Adrenal gland (tissue), 12 donors: Measurements from ENCODE around the gene OLR1. TPM values are rescaled to one million over a fixed set of nuclear protein-coding genes. Genes with fewer than 3 reads are reported as not detected.

Experiments
- DNase-seq, 7 donors: peaks; one replicate each; pipeline ENCODE4 v3.0.0-alpha.2; 2019 to 2020
- H3K27ac ChIP-seq, 5 donors: fragments of 200-600 bp; sonication (generic) in 4 of 5; 1 replicate in 3 of 5; 2 replicates in 2 of 5; pipeline versions ENCODE4 v1.5.1 to v1.8.0; 2016 to 2020; ENCODE audit warnings: mild to moderate bottlenecking in 1 of 5
- H3K27me3 ChIP-seq: fragments of 200-600 bp; 2 replicates; pipeline ENCODE4 v1.8.0; 2021
- H3K36me3 ChIP-seq, 2 donors: fragments of 200-600 bp; replicated peaks in 1 of 2; 1 replicate in 1 of 2; 2 replicates in 1 of 2; pipeline versions ENCODE4 v1.5.1 to v1.8.0; 2018 to 2022
- H3K4me1 ChIP-seq, 2 donors: fragments of 200-600 bp; replicated peaks in 1 of 2; 1 replicate in 1 of 2; 2 replicates in 1 of 2; pipeline versions ENCODE4 v1.5.1 to v1.8.0; 2018 to 2021
- H3K4me3 ChIP-seq, 4 donors: fragments of 200-600 bp; sonication (generic) in 3 of 4; one replicate each; pipeline ENCODE4 v1.5.1; 2016 to 2018
- H3K9me3 ChIP-seq, 3 donors: fragments of 200-600 bp; sonication (generic) in 1 of 3; replicated peaks in 1 of 3; 1 replicate in 2 of 3; 2 replicates in 1 of 3; pipeline versions ENCODE4 v1.5.1 to v1.8.0; 2016 to 2021
- POLR2A ChIP-seq, 2 donors: fragments of 450-650 bp; IDR thresholded peaks; one replicate each; pipeline ENCODE4 v1.6.1; 2017; ENCODE audit warnings: antibody characterized with exemption in 2 of 2, mild to moderate bottlenecking in 2 of 2, moderate library complexity in 1 of 2
- WGBS, 4 donors: extraction: QIAGEN DNeasy Blood & Tissue Kit in 2 of 4; methylation state at CpG; one replicate each; pipeline versions ENCODE4 v1.1.5 to v1.1.7; 2013 to 2017; 5-methylcytosine and 5-hydroxymethylcytosine counted together
- intact Hi-C, 2 donors: fragments of 100-400 bp; cut with DNase I; formaldehyde crosslinking; loops; one replicate each; pipeline versions ENCODE4 v1.14.1 to v1.15.0; 2022 to 2023
- polyA plus RNA-seq, 3 donors: library from polyadenylated mRNA; stranded (reverse); fragments of 200-250 nt in 2 of 3; fragments of 350-450 nt in 1 of 3; fragmentation: Illumina TruSeq in 1 of 3; extraction: RNeasy Lipid Tissue Mini Kit (QIAGEN cat#74804) in 1 of 3; gene quantifications; one replicate each; pipeline ENCODE4 v1.2.3, GENCODE V29; 2013 to 2014
- total RNA-seq, 9 donors: library from RNA; depleted of rRNA in 4 of 9; stranded (reverse); fragments of >200 nt in 4 of 9; fragments of 120-200 nt in 1 of 9; fragmentation: NEBNext Ultra II Directional in 1 of 9; extraction: Animal tissue kit (Norgen Biotek cat#: 25700) in 1 of 9; gene quantifications; one replicate each; pipeline versions ENCODE4 v1.1.0 to v1.2.4, GENCODE V29; 2013 to 2023
- TF ChIP-seq, protein P1 (sequence below), 6 experiments: fragments of 450-650 bp in 4 of 6; fragments of 200-600 bp in 2 of 6; sonication (generic) in 1 of 6; IDR thresholded peaks; 1 replicate in 5 of 6; 2 replicates in 1 of 6; pipeline versions ENCODE4 v1.5.1 to v1.8.0; 2016 to 2021; ENCODE audit warnings: antibody characterized with exemption in 6 of 6, mild to moderate bottlenecking in 2 of 6, moderate library complexity in 1 of 6
- donor health status: healthy with polysubstance abuse.
- donor health status: Bipolar disorder and iron deficiency.
- donor health status: DM: yes; HTN: yes; CAD: no.
- donor health status: DM: no; HTN: no; CAD: no.
- donor health status: DM: no; HTN: no; CAD: no.
- donor health status: DM: yes; HTN: yes; CAD: no.

OLR1 gene
- total and polyA plus RNA-seq, 12 donors = 0.28 to 2.2 (median 0.68) TPM; not detected in 1

GRCh38 chr12:10215436-10215835, 43.5 kb upstream of the OLR1 start:
- H3K9me3 ChIP-seq = no peaks in the 10 kb centered on the region
- DNase-seq = no peak
- peaks cover 16 to 23% of the 10 kb centered on the region in 2 donors for H3K4me1 ChIP-seq
- peak overlapping the region in 1 of 5 donors; percentile 98 for H3K27ac ChIP-seq
- intact Hi-C loops = no loop called here
- H3K4me3 ChIP-seq = peak overlapping the region in 1 of 4 donors; percentile 92
- H3K27me3 ChIP-seq = no peaks in the 10 kb centered on the region
- TF ChIP-seq POLR2A (IDR thresholded peaks at IDR 0.05) = no peak
- TF ChIP-seq, protein P1, sequence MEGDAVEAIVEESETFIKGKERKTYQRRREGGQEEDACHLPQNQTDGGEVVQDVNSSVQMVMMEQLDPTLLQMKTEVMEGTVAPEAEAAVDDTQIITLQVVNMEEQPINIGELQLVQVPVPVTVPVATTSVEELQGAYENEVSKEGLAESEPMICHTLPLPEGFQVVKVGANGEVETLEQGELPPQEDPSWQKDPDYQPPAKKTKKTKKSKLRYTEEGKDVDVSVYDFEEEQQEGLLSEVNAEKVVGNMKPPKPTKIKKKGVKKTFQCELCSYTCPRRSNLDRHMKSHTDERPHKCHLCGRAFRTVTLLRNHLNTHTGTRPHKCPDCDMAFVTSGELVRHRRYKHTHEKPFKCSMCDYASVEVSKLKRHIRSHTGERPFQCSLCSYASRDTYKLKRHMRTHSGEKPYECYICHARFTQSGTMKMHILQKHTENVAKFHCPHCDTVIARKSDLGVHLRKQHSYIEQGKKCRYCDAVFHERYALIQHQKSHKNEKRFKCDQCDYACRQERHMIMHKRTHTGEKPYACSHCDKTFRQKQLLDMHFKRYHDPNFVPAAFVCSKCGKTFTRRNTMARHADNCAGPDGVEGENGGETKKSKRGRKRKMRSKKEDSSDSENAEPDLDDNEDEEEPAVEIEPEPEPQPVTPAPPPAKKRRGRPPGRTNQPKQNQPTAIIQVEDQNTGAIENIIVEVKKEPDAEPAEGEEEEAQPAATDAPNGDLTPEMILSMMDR (IDR thresholded peaks at IDR 0.05) = no peak
- peaks cover 0 to 27% of the 10 kb centered on the region in 2 donors for H3K36me3 ChIP-seq
- WGBS, 4 donors = 53 to 63% (median 58%) methylated on average over 2 of the region's 2 CpGs

DNA sequence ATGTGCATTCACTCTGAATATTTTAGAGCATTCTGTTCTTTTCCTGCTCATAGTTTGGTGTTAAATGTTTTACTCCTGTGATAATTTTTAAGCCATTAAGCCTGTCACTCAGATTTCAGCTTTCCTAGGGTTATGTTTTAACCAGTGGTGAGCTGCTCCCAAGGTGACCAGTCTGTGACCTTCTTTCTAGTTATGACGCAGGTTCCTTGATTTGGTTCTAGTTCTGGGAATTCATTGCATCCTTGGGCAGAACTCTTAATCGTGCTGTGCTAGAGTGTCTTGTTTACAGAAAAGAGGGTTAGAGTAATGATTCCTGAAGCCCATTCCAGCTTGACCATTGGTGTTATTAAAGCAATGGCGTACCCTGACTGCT, 42.9 kb upstream of the OLR1 start:
- intact Hi-C loops = no loop called here
- peak overlapping the region in 1 of 4 donors; percentile 92 for H3K4me3 ChIP-seq
- peak in 1 of 7 donors; percentile 18 for DNase-seq
- TF ChIP-seq, protein P1 (IDR thresholded peaks at IDR 0.05) = no peak
- no peak for TF ChIP-seq POLR2A (IDR thresholded peaks at IDR 0.05)
- peak overlapping the region in 4 of 5 donors; percentile 6 to 100 (median 98) for H3K27ac ChIP-seq
- peaks cover 16 to 23% of the 10 kb centered on the region in 2 donors for H3K4me1 ChIP-seq
- H3K36me3 ChIP-seq = peaks cover 0 to 21% of the 10 kb centered on the region in 2 donors
- WGBS, 4 donors = 56 to 74% (median 59%) methylated on average over 3 of the region's 3 CpGs
- no peaks in the 10 kb centered on the region for H3K27me3 ChIP-seq
- H3K9me3 ChIP-seq = no peaks in the 10 kb centered on the region

DNA sequence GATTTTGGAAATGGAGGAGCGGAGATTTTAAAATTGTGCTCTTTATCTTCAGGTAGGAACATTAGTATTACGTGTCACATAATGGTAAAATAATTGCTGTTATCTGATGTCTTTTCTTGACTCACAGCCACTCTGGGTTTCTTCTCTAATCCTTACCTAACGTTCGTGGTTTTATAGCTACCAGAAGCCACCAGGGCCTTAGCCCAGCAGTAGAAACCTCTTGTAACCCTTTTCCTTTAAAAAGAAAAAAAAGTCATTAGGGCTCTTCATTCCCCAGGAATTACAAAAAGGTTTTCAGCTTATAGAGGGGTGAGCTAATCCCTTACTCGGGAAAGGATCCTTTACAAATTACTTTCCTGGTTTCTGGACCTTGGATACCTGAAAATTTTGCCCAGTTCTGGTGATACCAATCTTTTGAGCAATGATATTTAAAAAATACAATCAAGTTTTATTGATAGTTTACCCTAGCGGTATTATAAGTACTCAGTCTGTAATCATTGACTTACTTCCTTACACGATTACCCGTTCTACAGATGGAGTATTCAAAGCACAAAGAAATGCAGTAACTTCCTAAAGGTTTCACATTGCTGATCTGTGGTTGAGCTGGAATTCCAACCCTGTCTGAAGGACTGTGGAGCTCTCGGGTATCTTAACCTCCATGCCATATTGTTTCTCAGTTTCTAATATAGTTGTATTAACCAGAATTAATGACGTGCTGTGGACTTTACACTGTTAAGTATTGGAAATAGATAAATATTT, 42.4 kb upstream of the OLR1 start:
- DNase-seq = no peak
- Histone ChIP-seq H3K27me3 (no peaks in the 10 kb centered on the region), H3K4me3 (peak overlapping the region in 2 of 4 donors; percentile 86 to 92), H3K4me1 (peaks cover 16 to 23% of the 10 kb centered on the region in 2 donors), H3K27ac (peak overlapping the region; percentile 98 to 100 (median 99)), H3K36me3 (peaks cover 0 to 16% of the 10 kb centered on the region in 2 donors), H3K9me3 (no peaks in the 10 kb centered on the region)
- 31 to 41% (median 36%) methylated on average over 10 of the region's 10 CpGs for WGBS, 4 donors
- TF ChIP-seq, protein P1 (IDR thresholded peaks at IDR 0.05) = no peak
- no peak for TF ChIP-seq POLR2A (IDR thresholded peaks at IDR 0.05)
- intact Hi-C loops = no loop called here

DNA sequence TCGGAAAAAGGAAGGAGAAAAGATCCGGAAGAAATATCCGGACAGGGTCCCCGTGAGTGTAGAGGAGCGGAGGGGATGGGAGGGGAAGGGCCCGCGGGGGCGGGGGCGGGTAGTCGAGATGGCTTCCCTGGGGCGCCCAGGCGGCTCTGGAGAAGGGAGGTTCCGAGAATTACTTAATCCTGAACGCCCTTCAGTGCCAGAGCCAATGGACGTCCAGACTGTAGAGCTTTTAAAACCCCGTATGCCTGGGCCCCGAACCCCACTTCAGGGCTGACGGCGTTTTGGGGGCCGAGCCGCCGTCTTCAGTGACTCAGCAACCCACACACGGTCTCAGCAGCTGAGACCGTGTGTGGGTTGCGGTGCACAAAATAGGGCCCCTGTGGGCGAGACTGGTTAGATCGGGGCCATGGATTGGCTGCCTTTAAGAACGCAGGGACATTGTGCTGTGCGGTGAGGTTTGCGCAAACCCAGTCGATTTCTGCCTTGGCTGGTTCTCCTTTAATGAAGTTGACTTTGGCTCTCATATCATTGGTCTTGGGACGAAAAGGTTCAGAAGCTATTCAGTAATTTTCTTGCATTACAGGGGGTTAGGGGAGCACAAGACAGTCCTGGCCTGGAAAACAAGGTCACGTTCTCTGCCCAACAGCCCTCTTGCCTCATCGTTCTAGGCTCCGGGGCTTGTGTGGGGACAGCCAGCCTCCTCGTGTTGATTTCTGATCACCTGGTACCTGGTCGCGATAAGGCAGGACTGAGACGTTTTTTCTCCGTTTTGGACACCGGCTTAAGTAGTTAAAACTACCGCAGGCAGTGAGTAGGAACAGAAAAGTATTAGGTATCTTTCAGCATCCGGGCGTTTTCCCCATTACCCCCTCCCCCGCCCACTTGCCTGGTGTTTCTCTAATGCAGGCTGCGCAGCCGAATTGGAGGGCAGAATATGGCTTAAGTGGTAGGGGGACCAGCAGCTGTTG, 41.5 kb upstream of the OLR1 start:
- TF ChIP-seq POLR2A (IDR thresholded peaks at IDR 0.05) = peak; percentile 71 to 74
- TF ChIP-seq, protein P1 (IDR thresholded peaks at IDR 0.05) = no peak
- no peaks in the 10 kb centered on the region for H3K9me3 ChIP-seq
- H3K4me1 ChIP-seq = peaks cover 16 to 23% of the 10 kb centered on the region in 2 donors
- peaks cover 0 to 7% of the 10 kb centered on the region in 2 donors for H3K36me3 ChIP-seq
- intact Hi-C loops = no loop called here
- no peaks in the 10 kb centered on the region for H3K27me3 ChIP-seq
- peak; percentile 64 to 91 (median 82) for DNase-seq
- 0 to 1% (median 1%) methylated on average over 25 to 47 of the region's 47 CpGs for WGBS, 4 donors
- H3K4me3 ChIP-seq = peak overlapping the region; percentile 82 to 97 (median 89)
- H3K27ac ChIP-seq = peak overlapping the region; percentile 98 to 100 (median 99)
